ENCODE data around the gene EYA4. TPM values are rescaled to one million over a fixed set of nuclear protein-coding genes. Genes with fewer than 3 reads are reported as not detected.
A peak's percentile ranks its signal among the peaks of the same experiment; 100 is the strongest.

EYA4 gene
- total and polyA plus RNA-seq, 4 donors, result 0.60 to 2.3 (median 1.5) TPM

GRCh38 chr6:133504761-133505160, 263.6 kb downstream of the EYA4 start:
- Histone ChIP-seq H3K27ac (ENCODE audit: low read depth, low read length) (peak overlapping the region; percentile 20), H3K9me3 (ENCODE audit: control insufficient read depth, insufficient read depth, low read length) (no peaks in the 10 kb centered on the region), H3K4me3 (ENCODE audit: low read depth, low read length) (no peak overlapping the region), H3K4me1 (ENCODE audit: control insufficient read depth, insufficient read depth, low read length) (no peaks in the 10 kb centered on the region), H3K36me3 (ENCODE audit: control insufficient read depth, insufficient read depth, low read length) (no peaks in the 10 kb centered on the region), H3K27me3 (ENCODE audit: control insufficient read depth, insufficient read depth, low read length) (no peaks in the 10 kb centered on the region)
- 53% methylated on average over 3 of the region's 3 CpGs for WGBS (ENCODE audit: insufficient coverage)
- DNase-seq (ENCODE audit: low read depth in 4 of 6, low spot score in 6 of 6), result peak in 2 of 6 donors; percentile 26 to 70

GRCh38 chr6:133505681-133506080, 264.5 kb downstream of the EYA4 start:
- no peaks in the 10 kb centered on the region for H3K36me3 ChIP-seq (ENCODE audit: control insufficient read depth, insufficient read depth, low read length)
- H3K27ac ChIP-seq (ENCODE audit: low read depth, low read length), result no peak overlapping the region
- no CpG with 5 or more reads among the region's 3 CpGs for WGBS (ENCODE audit: insufficient coverage)
- no peaks in the 10 kb centered on the region for H3K27me3 ChIP-seq (ENCODE audit: control insufficient read depth, insufficient read depth, low read length)
- H3K4me3 ChIP-seq (ENCODE audit: low read depth, low read length), result no peak overlapping the region
- no peaks in the 10 kb centered on the region for H3K9me3 ChIP-seq (ENCODE audit: control insufficient read depth, insufficient read depth, low read length)
- H3K4me1 ChIP-seq (ENCODE audit: control insufficient read depth, insufficient read depth, low read length), result no peaks in the 10 kb centered on the region
- DNase-seq (ENCODE audit: low read depth in 4 of 6, low spot score in 6 of 6), result no peak

- no peaks in the 10 kb centered on the region for H3K27me3 ChIP-seq (ENCODE audit: control insufficient read depth, insufficient read depth, low read length)
- H3K4me1 ChIP-seq (ENCODE audit: control insufficient read depth, insufficient read depth, low read length), result no peaks in the 10 kb centered on the region
- no peak overlapping the region for H3K4me3 ChIP-seq (ENCODE audit: low read depth, low read length)
- H3K27ac ChIP-seq (ENCODE audit: low read depth, low read length), result no peak overlapping the region
- 40% methylated on average over 1 of the region's 4 CpGs for WGBS (ENCODE audit: insufficient coverage)
- no peaks in the 10 kb centered on the region for H3K9me3 ChIP-seq (ENCODE audit: control insufficient read depth, insufficient read depth, low read length)
- no peaks in the 10 kb centered on the region for H3K36me3 ChIP-seq (ENCODE audit: control insufficient read depth, insufficient read depth, low read length)
- DNase-seq (ENCODE audit: low read depth in 4 of 6, low spot score in 6 of 6), result peak in 5 of 6 donors; percentile 41 to 90 (median 63)
Measured at GRCh38 chr6:133512410-133513016, 271.4 kb downstream of the EYA4 start.

GRCh38 chr6:133523816-133524215, 282.7 kb downstream of the EYA4 start:
- H3K36me3 ChIP-seq (ENCODE audit: control insufficient read depth, insufficient read depth, low read length), result no peaks in the 10 kb centered on the region
- no peak overlapping the region for H3K27ac ChIP-seq (ENCODE audit: low read depth, low read length)
- no peak overlapping the region for H3K4me3 ChIP-seq (ENCODE audit: low read depth, low read length)
- H3K27me3 ChIP-seq (ENCODE audit: control insufficient read depth, insufficient read depth, low read length), result no peaks in the 10 kb centered on the region
- no CpG with 5 or more reads among the region's 1 CpG for WGBS (ENCODE audit: insufficient coverage)
- H3K9me3 ChIP-seq (ENCODE audit: control insufficient read depth, insufficient read depth, low read length), result no peaks in the 10 kb centered on the region
- no peaks in the 10 kb centered on the region for H3K4me1 ChIP-seq (ENCODE audit: control insufficient read depth, insufficient read depth, low read length)
- DNase-seq (ENCODE audit: low read depth in 4 of 6, low spot score in 6 of 6), result no peak

GRCh38 chr6:133526436-133526835, 285.3 kb downstream of the EYA4 start:
- no peak for DNase-seq (ENCODE audit: low read depth in 4 of 6, low spot score in 6 of 6)
- no peak overlapping the region for H3K27ac ChIP-seq (ENCODE audit: low read depth, low read length)
- 100% methylated on average over 4 of the region's 5 CpGs for whole genome bisulfite sequencing (ENCODE audit: insufficient coverage)
- H3K9me3 ChIP-seq (ENCODE audit: control insufficient read depth, insufficient read depth, low read length), result no peaks in the 10 kb centered on the region
- H3K4me1 ChIP-seq (ENCODE audit: control insufficient read depth, insufficient read depth, low read length), result no peaks in the 10 kb centered on the region
- H3K4me3 ChIP-seq (ENCODE audit: low read depth, low read length), result no peak overlapping the region
- H3K27me3 ChIP-seq (ENCODE audit: control insufficient read depth, insufficient read depth, low read length), result no peaks in the 10 kb centered on the region
- H3K36me3 ChIP-seq (ENCODE audit: control insufficient read depth, insufficient read depth, low read length), result no peaks in the 10 kb centered on the region

GRCh38 chr6:133528566-133528965, 287.4 kb downstream of the EYA4 start:
- DNase-seq (ENCODE audit: low read depth in 4 of 6, low spot score in 6 of 6), result no peak
- no peaks in the 10 kb centered on the region for H3K27me3 ChIP-seq (ENCODE audit: control insufficient read depth, insufficient read depth, low read length)
- no peaks in the 10 kb centered on the region for H3K4me1 ChIP-seq (ENCODE audit: control insufficient read depth, insufficient read depth, low read length)
- no peak overlapping the region for H3K27ac ChIP-seq (ENCODE audit: low read depth, low read length)
- no peak overlapping the region for H3K4me3 ChIP-seq (ENCODE audit: low read depth, low read length)
- 100% methylated on average over 1 of the region's 2 CpGs for WGBS (ENCODE audit: insufficient coverage)
- no peaks in the 10 kb centered on the region for H3K36me3 ChIP-seq (ENCODE audit: control insufficient read depth, insufficient read depth, low read length)
- H3K9me3 ChIP-seq (ENCODE audit: control insufficient read depth, insufficient read depth, low read length), result no peaks in the 10 kb centered on the region

GRCh38 chr6:133532908-133533307, 291.8 kb downstream of the EYA4 start:
- Histone ChIP-seq H3K27ac (ENCODE audit: low read depth, low read length) (no peak overlapping the region), H3K9me3 (ENCODE audit: control insufficient read depth, insufficient read depth, low read length) (no peaks in the 10 kb centered on the region), H3K36me3 (ENCODE audit: control insufficient read depth, insufficient read depth, low read length) (no peaks in the 10 kb centered on the region), H3K4me1 (ENCODE audit: control insufficient read depth, insufficient read depth, low read length) (no peaks in the 10 kb centered on the region), H3K27me3 (ENCODE audit: control insufficient read depth, insufficient read depth, low read length) (no peaks in the 10 kb centered on the region), H3K4me3 (ENCODE audit: low read depth, low read length) (no peak overlapping the region)
- DNase-seq (ENCODE audit: low read depth in 4 of 6, low spot score in 6 of 6), result no peak
- 81% methylated on average over 7 of the region's 7 CpGs for WGBS (ENCODE audit: insufficient coverage)

- no peak for DNase-seq (ENCODE audit: low read depth in 4 of 6, low spot score in 6 of 6)
- Histone ChIP-seq H3K9me3 (ENCODE audit: control insufficient read depth, insufficient read depth, low read length) (no peaks in the 10 kb centered on the region), H3K4me3 (ENCODE audit: low read depth, low read length) (no peak overlapping the region), H3K27ac (ENCODE audit: low read depth, low read length) (no peak overlapping the region), H3K27me3 (ENCODE audit: control insufficient read depth, insufficient read depth, low read length) (no peaks in the 10 kb centered on the region), H3K36me3 (ENCODE audit: control insufficient read depth, insufficient read depth, low read length) (no peaks in the 10 kb centered on the region), H3K4me1 (ENCODE audit: control insufficient read depth, insufficient read depth, low read length) (no peaks in the 10 kb centered on the region)
- 84% methylated on average over 2 of the region's 3 CpGs for WGBS (ENCODE audit: insufficient coverage)
Measured at GRCh38 chr6:133539502-133540259, 298.5 kb downstream of the EYA4 start.

- no peak for DNase-seq (ENCODE audit: low read depth in 4 of 6, low spot score in 6 of 6)
- no peaks in the 10 kb centered on the region for H3K36me3 ChIP-seq (ENCODE audit: control insufficient read depth, insufficient read depth, low read length)
- no CpG with 5 or more reads among the region's 3 CpGs for WGBS (ENCODE audit: insufficient coverage)
Measured at GRCh38 chr6:133540361-133540760, 299.2 kb downstream of the EYA4 start.

GRCh38 chr6:133541040-133541439, 299.9 kb downstream of the EYA4 start:
- Histone ChIP-seq H3K27ac (ENCODE audit: low read depth, low read length) (no peak overlapping the region), H3K27me3 (ENCODE audit: control insufficient read depth, insufficient read depth, low read length) (no peaks in the 10 kb centered on the region), H3K9me3 (ENCODE audit: control insufficient read depth, insufficient read depth, low read length) (no peaks in the 10 kb centered on the region), H3K4me3 (ENCODE audit: low read depth, low read length) (no peak overlapping the region), H3K4me1 (ENCODE audit: control insufficient read depth, insufficient read depth, low read length) (no peaks in the 10 kb centered on the region), H3K36me3 (ENCODE audit: control insufficient read depth, insufficient read depth, low read length) (no peaks in the 10 kb centered on the region)
- peak in 1 of 6 donors; percentile 8 for DNase-seq (ENCODE audit: low read depth in 4 of 6, low spot score in 6 of 6)
- no CpG with 5 or more reads among the region's 2 CpGs for WGBS (ENCODE audit: insufficient coverage)

More at GRCh38 chr6:133540361-133540760, 299.2 kb downstream of the EYA4 start:
- Histone ChIP-seq H3K9me3 (ENCODE audit: control insufficient read depth, insufficient read depth, low read length) (no peaks in the 10 kb centered on the region), H3K27me3 (ENCODE audit: control insufficient read depth, insufficient read depth, low read length) (no peaks in the 10 kb centered on the region), H3K4me1 (ENCODE audit: control insufficient read depth, insufficient read depth, low read length) (no peaks in the 10 kb centered on the region), H3K27ac (ENCODE audit: low read depth, low read length) (no peak overlapping the region), H3K4me3 (ENCODE audit: low read depth, low read length) (no peak overlapping the region)

Measured in spinal cord (tissue), 10 donors.